ENCODE measurements around the gene RNF214. TPM values are rescaled to one million over a fixed set of nuclear protein-coding genes. Genes with fewer than 3 reads are reported as not detected.
A peak's percentile ranks its signal among the peaks of the same experiment; 100 is the strongest.

The RNF214 gene
- total RNA-seq, 1 donor from 2014 or later: 28.9 TPM

GRCh38 chr11:117225553-117226170 lies 6.8 kb upstream of the RNF214 start:
- Histone ChIP-seq H3K4me1 (peaks cover 27% of the 10 kb centered on the region), H3K27ac (no peak overlapping the region), H3K36me3 (peaks cover 91% of the 10 kb centered on the region), H3K4me3 (no peak overlapping the region), H3K9me3 (no peaks in the 10 kb centered on the region), H3K27me3 (ENCODE audit: low read depth) (no peaks in the 10 kb centered on the region)
- no peak for ATAC-seq
- no peak for TF ChIP-seq CTCF (IDR thresholded peaks at IDR 0.05)
- no peak for DNase-seq
- intact Hi-C loops (cut with DNase I): no loop called here

GRCh38 chr11:117226388-117227385 lies 5.8 kb upstream of the RNF214 start:
- H3K9me3 ChIP-seq: no peaks in the 10 kb centered on the region
- TF ChIP-seq CTCF (IDR thresholded peaks at IDR 0.05): peak; percentile 82
- peaks cover 81% of the 10 kb centered on the region for H3K36me3 ChIP-seq
- no peak overlapping the region for H3K4me3 ChIP-seq
- H3K27ac ChIP-seq: no peak overlapping the region
- H3K27me3 ChIP-seq (ENCODE audit: low read depth): no peaks in the 10 kb centered on the region
- H3K4me1 ChIP-seq: peaks cover 26% of the 10 kb centered on the region
- ATAC-seq (peak; percentile 88 to 90), DNase-seq (no peak)
- intact Hi-C loops (cut with DNase I): no loop called here

DNA sequence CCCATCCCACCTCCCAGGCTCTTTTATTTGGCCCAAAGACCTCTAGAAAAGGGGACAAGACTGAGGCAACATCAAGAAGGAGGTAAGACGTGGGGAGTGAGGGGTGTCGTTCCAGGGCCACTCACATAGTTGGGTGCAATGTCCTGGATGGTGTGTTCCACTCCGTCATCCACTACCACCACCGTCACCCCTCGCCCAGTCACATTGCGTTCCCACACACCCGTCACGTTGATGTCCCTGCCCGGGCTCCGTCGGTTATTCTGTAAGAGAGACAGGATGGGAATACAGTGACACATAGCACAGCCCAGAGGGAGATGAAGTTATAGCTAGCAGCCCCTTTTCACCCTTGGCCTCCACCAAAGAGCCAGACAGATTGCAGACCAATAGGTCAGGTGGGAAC lies 4.4 kb upstream of the RNF214 start:
- peaks cover 22% of the 10 kb centered on the region for H3K4me1 ChIP-seq
- H3K27me3 ChIP-seq (ENCODE audit: low read depth): no peaks in the 10 kb centered on the region
- peaks cover 67% of the 10 kb centered on the region for H3K36me3 ChIP-seq
- no peak for DNase-seq
- ATAC-seq: no peak
- H3K27ac ChIP-seq: no peak overlapping the region
- H3K4me3 ChIP-seq: no peak overlapping the region
- no peak for TF ChIP-seq CTCF (IDR thresholded peaks at IDR 0.05)
- H3K9me3 ChIP-seq: no peaks in the 10 kb centered on the region
- intact Hi-C loops (cut with DNase I): no loop called here

GRCh38 chr11:117229411-117229810 lies 3.1 kb upstream of the RNF214 start:
- DNase-seq: no peak
- Histone ChIP-seq H3K27me3 (ENCODE audit: low read depth) (no peaks in the 10 kb centered on the region), H3K9me3 (no peaks in the 10 kb centered on the region), H3K36me3 (peaks cover 54% of the 10 kb centered on the region), H3K4me3 (no peak overlapping the region), H3K27ac (peak overlapping the region; percentile 25), H3K4me1 (peaks cover 36% of the 10 kb centered on the region)
- TF ChIP-seq CTCF (IDR thresholded peaks at IDR 0.05): no peak
- ATAC-seq: no peak
- intact Hi-C loops (cut with DNase I): no loop called here

DNA sequence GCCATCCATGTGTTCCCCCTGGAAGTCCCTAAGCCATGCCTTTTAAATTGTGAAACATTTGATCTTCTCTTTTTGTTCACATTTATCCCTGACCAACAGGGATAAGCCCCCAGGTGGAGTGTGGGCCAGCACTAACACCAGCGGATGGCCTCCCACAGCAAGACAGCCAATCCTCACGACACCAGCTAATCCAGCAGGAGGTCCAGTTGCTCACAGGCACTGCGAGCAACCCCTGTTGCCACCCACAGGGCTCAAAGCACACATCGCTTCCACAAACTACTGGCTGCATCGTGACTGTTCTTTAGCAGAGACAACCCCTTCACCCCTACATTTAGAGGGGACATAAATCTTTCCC lies 2.6 kb upstream of the RNF214 start:
- no peak for ATAC-seq
- Histone ChIP-seq H3K4me3 (peak overlapping the region; percentile 94), H3K36me3 (peaks cover 51% of the 10 kb centered on the region), H3K27me3 (ENCODE audit: low read depth) (no peaks in the 10 kb centered on the region), H3K27ac (peak overlapping the region; percentile 25), H3K4me1 (peaks cover 37% of the 10 kb centered on the region), H3K9me3 (no peaks in the 10 kb centered on the region)
- TF ChIP-seq CTCF (IDR thresholded peaks at IDR 0.05): no peak
- intact Hi-C loops (cut with DNase I): no loop called here
- no peak for DNase-seq

Data from lower lobe of right lung (tissue), 2 donors.